Hair follicle dermal papilla cell (primary cell): ENCODE results near the gene ERBIN. TPM values are rescaled to one million over a fixed set of nuclear protein-coding genes. Genes with fewer than 3 reads are reported as not detected.

Experiments
- small RNA-seq: library from RNA; depleted of rRNA; stranded (forward); fragments of <200 nt; gene quantifications from one replicate; pipeline ENCODE3, GENCODE V24; 2012
- total RNA-seq: library from RNA; depleted of rRNA; stranded (reverse); fragments of >200 nt; gene quantifications from 2 replicates; pipeline ENCODE4 v1.2.3, GENCODE V29; 2012

ERBIN gene
- total RNA-seq: 193 and 228 TPM in 2 replicates

GRCh38 chr5:65926276-65926783 lies at the start of gene ERBIN:
ERBIN (plus strand) TSS chr5:65926575; CDS start chr5:65992719, 66,144 bp downstream.

Small RNA genes within 50 kb of the gene (small RNA-seq; reads per million reads assigned to genes)
- not detected for gene RF00598

Other genes starting within 250 kb of the ERBIN start
- gene SGTB, start 204.5 kb upstream of the ERBIN start, total RNA-seq: 29.3 and 30.2 TPM in 2 replicates
- gene NLN, start 204.4 kb upstream of the ERBIN start, total RNA-seq: 28.2 and 36.8 TPM in 2 replicates
- gene SREK1, start 217.7 kb downstream of the ERBIN start, total RNA-seq: 79.4 and 122 TPM in 2 replicates